Activated T-helper 1 cell treated with Interleukin-2 at 50 U/mL for 16 hours (primary cell): ENCODE data around the gene PTPRD.

ENCODE experiments used
- DNase-seq: peaks from one replicate; pipeline ENCODE4 v3.0.0-alpha.2; 2020; ENCODE audit warnings: low read depth

Gene PTPRD

GRCh38 chr9:10148796-10149195 is 464.0 kb downstream of the PTPRD start:
- DNase-seq: no peak

GRCh38 chr9:10146517-10147331 is 466.1 kb downstream of the PTPRD start:
- DNase-seq: no peak

GRCh38 chr9:10144355-10144754 is 468.4 kb downstream of the PTPRD start:
- no peak for DNase-seq

- no peak for DNase-seq
Observed at GRCh38 chr9:10135553-10135952, 477.2 kb downstream of the PTPRD start.

- no peak for DNase-seq
Observed at GRCh38 chr9:10134266-10134665, 478.5 kb downstream of the PTPRD start.

GRCh38 chr9:10130061-10130675 is 482.6 kb downstream of the PTPRD start:
- no peak for DNase-seq

- no peak for DNase-seq
Observed at GRCh38 chr9:10127867-10128266, 484.9 kb downstream of the PTPRD start.

GRCh38 chr9:10112798-10113197 is 500.0 kb downstream of the PTPRD start:
- DNase-seq: no peak

- DNase-seq: no peak
Observed at GRCh38 chr9:10112070-10112469, 500.7 kb downstream of the PTPRD start.

- no peak for DNase-seq
Observed at GRCh38 chr9:10108815-10109214, 504.0 kb downstream of the PTPRD start.

- DNase-seq: no peak
Observed at GRCh38 chr9:10104774-10105173, 508.0 kb downstream of the PTPRD start.

- no peak for DNase-seq
Observed at GRCh38 chr9:10095208-10095607, 517.6 kb downstream of the PTPRD start.

GRCh38 chr9:10094563-10094962 is 518.2 kb downstream of the PTPRD start:
- DNase-seq: no peak

GRCh38 chr9:10080012-10080411 is 532.8 kb downstream of the PTPRD start:
- DNase-seq: no peak

GRCh38 chr9:10079284-10079964 is 533.4 kb downstream of the PTPRD start:
- no peak for DNase-seq

- no peak for DNase-seq
Observed at GRCh38 chr9:10071579-10071978, 541.2 kb downstream of the PTPRD start.

- no peak for DNase-seq
Observed at GRCh38 chr9:10062629-10063395, 550.0 kb downstream of the PTPRD start.

GRCh38 chr9:10059044-10059443 is 553.8 kb downstream of the PTPRD start:
- no peak for DNase-seq

GRCh38 chr9:10055886-10056395 is 556.9 kb downstream of the PTPRD start:
- no peak for DNase-seq

- no peak for DNase-seq
Observed at GRCh38 chr9:10054456-10054855, 558.3 kb downstream of the PTPRD start.

GRCh38 chr9:10052916-10053315 is 559.9 kb downstream of the PTPRD start:
- DNase-seq: no peak

GRCh38 chr9:10052181-10052580 is 560.6 kb downstream of the PTPRD start:
- DNase-seq: no peak
